Neutrophil (primary cell): Measurements from ENCODE around the gene TLCD1.

Experiments used
- H3K27ac ChIP-seq: fragments of 200-600 bp; sonication (generic); 2 replicates; pipeline ENCODE4 v1.5.1; 2016; ENCODE audit warnings: mild to moderate bottlenecking, moderate library complexity
- H3K27me3 ChIP-seq: fragments of 200-600 bp; sonication (generic); 2 replicates; pipeline ENCODE4 v1.6.0; 2016; ENCODE audit warnings: mild to moderate bottlenecking
- H3K36me3 ChIP-seq: fragments of 200-600 bp; sonication (generic); 2 replicates; pipeline ENCODE4 v1.5.1; 2017
- H3K4me1 ChIP-seq, 2 experiments: fragments of 200-600 bp in 1 of 2; sonication (generic) in 1 of 2; 1 replicate in 1 of 2; 2 replicates in 1 of 2; pipeline versions ENCODE4 v1.5.1 to v1.6.1; 2013 to 2016; ENCODE audit warnings: low read depth in 1 of 2, low read length in 1 of 2, mild to moderate bottlenecking in 1 of 2, moderate library complexity in 1 of 2; ENCODE audit not compliant: control insufficient read depth in 1 of 2, insufficient read depth in 1 of 2
- H3K4me3 ChIP-seq, 2 experiments: fragments of 200-600 bp in 1 of 2; sonication (generic) in 1 of 2; 1 replicate in 1 of 2; 2 replicates in 1 of 2; pipeline ENCODE4 v1.5.1; 2013 to 2016; ENCODE audit warnings: low read depth in 1 of 2, low read length in 1 of 2, mild to moderate bottlenecking in 1 of 2, moderate library complexity in 1 of 2
- H3K9me3 ChIP-seq: fragments of 200-600 bp; sonication (generic); 2 replicates; pipeline ENCODE4 v1.5.1; 2016
- TF ChIP-seq, protein P1 (sequence below): fragments of 200-600 bp; sonication (generic); IDR thresholded peaks from 2 replicates; pipeline ENCODE4 v1.5.1; 2016; ENCODE audit warnings: antibody characterized with exemption

Gene TLCD1

DNA sequence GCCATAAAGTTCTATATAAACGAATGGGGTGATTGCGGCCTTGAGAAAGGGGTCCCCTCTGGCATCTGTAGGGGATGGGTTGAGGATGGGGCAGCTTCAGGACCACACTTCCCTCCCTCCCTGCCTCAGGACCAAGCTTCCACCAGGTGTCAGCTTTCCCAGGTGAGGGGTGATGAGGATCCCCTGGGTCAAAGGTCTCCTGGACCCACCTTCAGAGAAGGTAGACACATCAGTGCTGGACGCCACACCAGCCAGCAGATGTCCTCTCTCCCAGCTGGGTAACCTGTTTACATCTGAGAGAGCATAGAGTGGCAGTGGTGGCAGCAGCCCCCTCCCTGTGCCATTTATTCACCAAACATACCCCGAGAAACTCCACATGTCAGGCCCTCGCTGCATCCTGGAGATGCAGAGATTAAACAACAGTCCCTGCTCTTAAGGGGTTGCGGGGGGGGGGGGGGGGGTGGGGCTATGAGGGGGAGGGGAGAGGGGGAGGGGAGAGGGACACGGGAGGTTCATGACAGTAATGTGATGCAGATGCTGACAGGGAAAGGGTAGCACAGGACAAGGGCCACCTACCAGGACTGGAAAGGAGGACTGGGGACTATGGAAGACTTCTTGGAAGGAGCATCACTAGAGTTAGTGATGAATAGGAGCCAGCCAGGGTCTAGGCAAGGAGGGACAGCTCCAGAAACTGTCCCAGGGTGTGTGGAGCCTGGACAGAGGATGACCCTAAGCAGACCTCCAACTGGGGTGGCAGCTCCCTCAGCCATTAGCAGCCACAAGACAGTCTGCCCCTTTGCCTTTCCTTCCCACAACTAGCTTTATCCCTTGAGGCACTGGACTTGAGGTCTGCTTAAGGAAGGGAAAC, 19.3 kb downstream of the TLCD1 start:
- H3K27ac ChIP-seq, result no peak overlapping the region
- H3K4me3 ChIP-seq, result no peak overlapping the region
- H3K27me3 ChIP-seq, result no peaks in the 10 kb centered on the region
- no peaks in the 10 kb centered on the region for H3K9me3 ChIP-seq
- peaks cover 7 to 11% of the 10 kb centered on the region in 2 experiments for H3K4me1 ChIP-seq
- TF ChIP-seq, protein P1, sequence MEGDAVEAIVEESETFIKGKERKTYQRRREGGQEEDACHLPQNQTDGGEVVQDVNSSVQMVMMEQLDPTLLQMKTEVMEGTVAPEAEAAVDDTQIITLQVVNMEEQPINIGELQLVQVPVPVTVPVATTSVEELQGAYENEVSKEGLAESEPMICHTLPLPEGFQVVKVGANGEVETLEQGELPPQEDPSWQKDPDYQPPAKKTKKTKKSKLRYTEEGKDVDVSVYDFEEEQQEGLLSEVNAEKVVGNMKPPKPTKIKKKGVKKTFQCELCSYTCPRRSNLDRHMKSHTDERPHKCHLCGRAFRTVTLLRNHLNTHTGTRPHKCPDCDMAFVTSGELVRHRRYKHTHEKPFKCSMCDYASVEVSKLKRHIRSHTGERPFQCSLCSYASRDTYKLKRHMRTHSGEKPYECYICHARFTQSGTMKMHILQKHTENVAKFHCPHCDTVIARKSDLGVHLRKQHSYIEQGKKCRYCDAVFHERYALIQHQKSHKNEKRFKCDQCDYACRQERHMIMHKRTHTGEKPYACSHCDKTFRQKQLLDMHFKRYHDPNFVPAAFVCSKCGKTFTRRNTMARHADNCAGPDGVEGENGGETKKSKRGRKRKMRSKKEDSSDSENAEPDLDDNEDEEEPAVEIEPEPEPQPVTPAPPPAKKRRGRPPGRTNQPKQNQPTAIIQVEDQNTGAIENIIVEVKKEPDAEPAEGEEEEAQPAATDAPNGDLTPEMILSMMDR, result no peak
- H3K36me3 ChIP-seq, result peaks cover 46% of the 10 kb centered on the region

DNA sequence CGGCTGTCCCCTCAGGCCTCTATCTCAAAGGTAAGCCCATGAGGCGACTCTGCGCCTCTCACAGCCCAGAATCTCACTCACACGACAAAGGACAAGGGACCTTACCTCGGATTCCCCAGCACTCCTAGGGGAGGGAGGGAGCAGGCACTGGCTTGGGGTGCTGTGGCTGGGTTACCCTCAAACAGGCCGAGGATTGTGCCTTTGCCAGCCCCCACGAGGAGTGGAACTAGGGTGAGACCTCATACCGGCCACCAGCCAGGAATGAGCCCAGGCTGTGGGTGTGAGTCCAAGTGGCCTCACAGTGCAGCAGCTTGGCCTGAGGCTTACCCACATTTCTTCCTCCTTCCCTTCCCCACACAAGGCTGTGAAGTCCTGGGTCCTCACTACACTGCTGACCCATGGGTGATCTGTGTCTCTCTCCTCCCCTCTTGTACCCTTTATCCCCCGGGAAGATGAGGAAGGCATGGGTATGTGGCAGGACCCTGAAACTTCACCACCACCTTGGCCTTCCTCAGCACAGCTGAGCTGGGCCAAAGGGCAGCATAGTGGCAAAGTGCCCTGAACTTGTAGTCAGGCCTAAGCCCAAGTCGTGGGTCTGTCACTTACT, 20.2 kb downstream of the TLCD1 start:
- Histone ChIP-seq H3K4me1 (peaks cover 5% of the 10 kb centered on the region in 2 experiments), H3K27me3 (no peaks in the 10 kb centered on the region), H3K9me3 (no peaks in the 10 kb centered on the region), H3K27ac (no peak overlapping the region), H3K36me3 (peaks cover 55% of the 10 kb centered on the region), H3K4me3 (no peak overlapping the region)
- TF ChIP-seq, protein P1, result no peak

DNA sequence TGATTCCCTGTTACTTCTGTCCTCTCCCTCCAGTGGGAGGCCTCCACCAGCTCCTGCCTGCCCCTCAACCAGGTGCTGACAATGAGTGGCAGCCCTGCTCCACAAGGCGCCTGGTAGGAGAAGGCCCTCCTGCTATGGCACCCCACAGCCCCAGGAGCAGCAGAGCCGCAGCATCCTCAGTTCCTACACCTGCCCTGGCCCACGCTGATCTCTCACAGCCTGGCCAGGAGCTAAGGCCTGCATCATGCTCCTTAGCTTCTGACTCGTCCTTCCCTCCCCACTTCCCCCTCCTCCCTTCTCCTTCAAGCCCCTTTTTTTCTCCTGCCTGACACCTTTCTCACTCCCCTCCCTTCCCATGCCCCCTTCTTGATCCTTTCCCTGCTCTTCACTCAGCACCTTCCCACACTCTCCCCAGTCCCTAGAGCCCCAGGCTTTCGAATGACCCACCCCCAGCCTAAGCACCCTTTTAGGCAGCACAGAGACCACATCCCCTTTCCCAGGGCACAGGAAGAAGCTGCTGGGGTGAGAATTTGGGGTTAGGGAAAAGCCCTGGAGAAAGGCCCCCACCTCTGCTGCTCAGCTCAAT, 20.9 kb downstream of the TLCD1 start:
- Histone ChIP-seq H3K9me3 (no peaks in the 10 kb centered on the region), H3K4me3 (no peak overlapping the region), H3K4me1 (no peaks in the 10 kb centered on the region), H3K27ac (no peak overlapping the region), H3K27me3 (no peaks in the 10 kb centered on the region), H3K36me3 (peaks cover 62% of the 10 kb centered on the region)
- TF ChIP-seq, protein P1, result no peak

DNA sequence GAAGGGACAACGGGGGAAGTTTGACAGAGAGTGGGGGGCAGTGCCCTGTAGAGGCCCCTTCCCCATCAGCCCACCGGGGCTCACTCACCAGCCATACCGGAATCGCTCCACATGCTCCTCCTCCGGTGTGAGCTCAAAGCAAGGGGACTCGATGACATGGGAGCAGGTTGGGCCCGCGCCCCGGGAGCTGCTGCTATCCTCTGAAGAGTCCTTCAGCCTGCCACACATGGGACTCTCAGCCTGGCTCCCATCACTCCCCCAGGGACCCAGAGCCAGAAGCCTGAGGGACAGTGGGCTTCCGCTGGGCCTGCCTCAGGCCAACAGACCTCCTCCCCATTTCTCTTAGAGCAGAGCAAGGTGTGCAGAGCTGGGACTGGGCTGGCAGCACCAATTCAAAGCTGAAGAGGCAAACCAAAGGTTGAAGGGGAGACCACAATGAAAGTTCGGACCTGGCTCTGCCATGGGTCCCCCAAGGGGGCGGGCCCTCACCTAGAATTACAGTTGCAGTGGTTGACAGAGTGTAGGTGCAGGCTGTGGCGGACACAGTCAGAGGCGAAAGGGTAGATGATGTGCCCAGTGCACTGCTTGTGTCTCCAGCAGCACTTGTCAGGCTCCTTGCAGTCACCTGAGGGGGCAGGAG, 21.7 kb downstream of the TLCD1 start:
- Histone ChIP-seq H3K9me3 (no peaks in the 10 kb centered on the region), H3K27ac (no peak overlapping the region), H3K36me3 (peaks cover 70% of the 10 kb centered on the region), H3K4me1 (no peaks in the 10 kb centered on the region), H3K4me3 (no peak overlapping the region), H3K27me3 (no peaks in the 10 kb centered on the region)
- TF ChIP-seq, protein P1, result no peak

DNA sequence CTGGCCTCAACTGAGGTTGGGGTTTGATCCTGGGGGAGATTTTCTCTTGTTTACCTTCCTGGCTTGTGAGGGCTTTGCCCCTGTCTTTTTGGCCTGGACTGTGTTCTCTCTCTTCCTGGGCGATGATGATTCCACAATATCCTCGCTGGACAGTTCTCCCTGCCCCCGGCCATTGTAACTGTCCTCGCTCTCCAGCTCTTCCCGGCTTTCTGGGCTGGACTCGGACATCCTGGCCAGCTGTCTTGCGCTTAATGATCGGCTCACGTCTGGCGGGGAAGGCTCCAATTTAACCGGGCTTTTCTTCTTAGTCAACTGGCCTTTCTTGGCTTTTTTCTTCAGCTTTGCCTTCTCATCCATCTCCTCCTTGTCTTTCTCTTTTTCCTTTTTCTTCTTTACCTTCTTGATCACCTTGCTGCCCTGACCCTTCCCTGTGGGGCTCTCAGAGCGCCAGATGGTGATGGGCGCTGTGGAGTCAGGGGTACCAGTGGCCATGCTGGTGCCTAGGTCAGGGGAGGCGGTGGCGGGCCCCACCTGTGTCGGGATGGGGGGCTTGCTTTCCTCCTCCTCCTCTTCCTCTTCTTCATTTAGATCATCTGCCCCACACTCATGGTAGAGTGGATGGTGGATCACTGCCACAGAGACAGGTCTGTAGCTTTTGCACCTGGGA, 22.3 kb downstream of the TLCD1 start:
- Histone ChIP-seq H3K27me3 (no peaks in the 10 kb centered on the region), H3K4me3 (no peak overlapping the region), H3K9me3 (no peaks in the 10 kb centered on the region)

More for the DNA sequence above, 22.3 kb downstream of the TLCD1 start:
- Histone ChIP-seq H3K4me1 (no peaks in the 10 kb centered on the region), H3K36me3 (peaks cover 77% of the 10 kb centered on the region), H3K27ac (no peak overlapping the region)
- TF ChIP-seq, protein P1, result no peak
